Fibroblast of lung (primary cell): ENCODE measurements around the gene TRPM5. TPM values are rescaled to one million over a fixed set of nuclear protein-coding genes. Genes with fewer than 3 reads are reported as not detected.
A peak's percentile ranks its signal among the peaks of the same experiment; 100 is the strongest.

ENCODE experiments used
- DNase-seq, 2 donors: peaks; one replicate each; pipeline versions ENCODE4 v3.0.0 to v3.0.0-alpha.2; 2010; ENCODE audit warnings: low read depth in 2 of 2
- H2AFZ ChIP-seq: 2 replicates; pipeline ENCODE4 v1.5.1; 2012; ENCODE audit warnings: low read length, control low read depth, inconsistent platforms
- H3K27ac ChIP-seq: 2 replicates; pipeline ENCODE4 v1.5.1; 2011; ENCODE audit warnings: low read length, control low read depth; ENCODE audit not compliant: insufficient read depth
- H3K27me3 ChIP-seq: 2 replicates; pipeline ENCODE4 v1.5.1; 2011; ENCODE audit warnings: mild to moderate bottlenecking, low read length; ENCODE audit not compliant: control insufficient read depth, insufficient read depth
- H3K36me3 ChIP-seq: 2 replicates; pipeline ENCODE4 v1.5.1; 2011; ENCODE audit warnings: low read length; ENCODE audit not compliant: control insufficient read depth, insufficient read depth
- H3K4me1 ChIP-seq: 2 replicates; pipeline ENCODE4 v1.5.1; 2011; ENCODE audit warnings: low read length; ENCODE audit not compliant: control insufficient read depth, insufficient read depth; ENCODE audit errors: extremely low read depth
- H3K4me2 ChIP-seq: 2 replicates; pipeline ENCODE4 v1.5.1; 2011; ENCODE audit warnings: low read length, control low read depth; ENCODE audit not compliant: insufficient read depth; ENCODE audit errors: extremely low read depth
- H3K4me3 ChIP-seq, 4 experiments: fragments of 200-600 bp in 1 of 4; sonication (generic) in 1 of 4; replicated peaks in 1 of 4; 2 replicates each; pipeline ENCODE4 v1.5.1; 2011 to 2016; ENCODE audit warnings: low read length in 4 of 4, low read depth in 3 of 4, mild to moderate bottlenecking in 3 of 4, control low read depth in 2 of 4, inconsistent platforms in 1 of 4, mixed read lengths in 1 of 4; ENCODE audit not compliant: insufficient read depth in 1 of 4; ENCODE audit errors: control extremely low read depth in 1 of 4
- H3K79me2 ChIP-seq: 2 replicates; pipeline ENCODE4 v1.5.1; 2012; ENCODE audit warnings: mild to moderate bottlenecking, low read length, inconsistent platforms; ENCODE audit not compliant: control insufficient read depth, insufficient read depth
- H3K9ac ChIP-seq: 2 replicates; pipeline ENCODE4 v1.5.1; 2011; ENCODE audit warnings: mild to moderate bottlenecking, low read length, control low read depth; ENCODE audit not compliant: insufficient read depth
- H3K9me3 ChIP-seq: 2 replicates; pipeline ENCODE4 v1.5.1; 2012; ENCODE audit warnings: low read depth, low read length; ENCODE audit not compliant: control insufficient read depth, insufficient read depth
- H4K20me1 ChIP-seq: 2 replicates; pipeline ENCODE4 v1.5.1; 2011; ENCODE audit warnings: low read length; ENCODE audit not compliant: control insufficient read depth, insufficient read depth; ENCODE audit errors: extremely low read depth
- CTCF ChIP-seq, 2 donors: IDR thresholded peaks in 1 of 2; conservative IDR thresholded peaks in 1 of 2; 1 replicate in 1 of 2; 2 replicates in 1 of 2; pipeline ENCODE4 v1.5.1; 2011 to 2012; ENCODE audit warnings: low read length in 2 of 2, control low read depth in 1 of 2, inconsistent platforms in 1 of 2, low read depth in 1 of 2, mild to moderate bottlenecking in 1 of 2
- EZH2 ChIP-seq: IDR thresholded peaks from 2 replicates; pipeline ENCODE4 v1.5.1; 2012; ENCODE audit warnings: low read length, control low read depth, mild to moderate bottlenecking; ENCODE audit errors: missing control alignments
- polyA plus RNA-seq, 2 donors: library from polyadenylated mRNA; depleted of rRNA in 1 of 2; stranded (reverse) in 1 of 2; unstranded in 1 of 2; fragments of >200 nt; gene quantifications; 2 replicates each; pipeline ENCODE4 v1.2.1, GENCODE V29; 2011 to 2012; ENCODE audit warnings: missing spikeins in 1 of 2
- total RNA-seq: library from RNA; depleted of rRNA; stranded (reverse); fragments of >200 nt; gene quantifications from 2 replicates; pipeline ENCODE4 v1.2.1, GENCODE V29; 2014

The TRPM5 gene
- total and polyA plus RNA-seq, 2 donors (not counting 1 experiment from before 2014, with no cell fraction given) = not detected

DNA sequence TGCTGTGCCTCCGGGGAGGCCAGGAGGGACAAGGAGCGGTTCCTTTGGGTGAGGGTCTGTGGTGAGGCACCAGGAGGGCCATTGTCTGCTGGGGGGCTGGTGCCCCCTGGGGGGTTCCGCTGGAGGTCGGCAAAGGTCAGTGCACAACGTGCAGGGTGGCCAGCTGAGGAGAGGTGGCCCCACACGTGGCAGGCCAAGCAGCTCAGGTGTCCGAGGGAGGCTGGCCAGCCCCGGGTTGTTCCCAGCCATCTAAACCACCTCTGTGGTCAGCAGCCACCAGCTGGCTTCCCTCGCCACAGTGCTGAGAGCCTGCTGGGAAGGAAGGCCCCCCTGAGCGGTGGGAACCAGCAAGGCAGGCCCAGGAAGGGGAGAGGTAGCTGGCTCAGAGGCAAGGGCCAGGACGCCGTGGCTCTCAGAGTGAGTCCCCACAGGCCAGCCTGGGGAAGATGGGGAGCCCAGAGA, 39.5 kb downstream of the TRPM5 start:
- H3K4me3 ChIP-seq = no peak overlapping the region
- no peak overlapping the region for H3K4me2 ChIP-seq
- H3K36me3 ChIP-seq = peaks cover 15% of the 10 kb centered on the region
- no peak overlapping the region for H2AFZ ChIP-seq
- no peak overlapping the region for H3K27ac ChIP-seq
- peaks cover 8% of the 10 kb centered on the region for H3K4me1 ChIP-seq
- no peaks in the 10 kb centered on the region for H4K20me1 ChIP-seq
- no peaks in the 10 kb centered on the region for H3K9me3 ChIP-seq
- peaks cover 19% of the 10 kb centered on the region for H3K79me2 ChIP-seq
- H3K27me3 ChIP-seq = peaks cover 5% of the 10 kb centered on the region
- no peak overlapping the region for H3K9ac ChIP-seq
- DNase-seq = no peak
- TF ChIP-seq CTCF (conservative IDR thresholded peaks at IDR 0.05 in 1 of 2, IDR thresholded peaks at IDR 0.05 in 1 of 2; ENCODE audit: low read depth in 1 of 2, low read length in 2 of 2) (no peak), EZH2 (no peak)

GRCh38 chr11:2402890-2403645, 41.2 kb downstream of the TRPM5 start:
- Histone ChIP-seq H3K27ac (no peak overlapping the region), H4K20me1 (no peaks in the 10 kb centered on the region), H3K4me1 (peaks cover 16% of the 10 kb centered on the region), H3K36me3 (peaks cover 20% of the 10 kb centered on the region), H3K27me3 (no peaks in the 10 kb centered on the region), H3K4me3 (no peak overlapping the region), H3K9ac (no peak overlapping the region), H3K4me2 (no peak overlapping the region), H3K9me3 (no peaks in the 10 kb centered on the region), H3K79me2 (peaks cover 19% of the 10 kb centered on the region), H2AFZ (no peak overlapping the region)
- DNase-seq = no peak
- TF ChIP-seq EZH2 = no peak
- no peak for TF ChIP-seq CTCF (conservative IDR thresholded peaks at IDR 0.05 in 1 of 2, IDR thresholded peaks at IDR 0.05 in 1 of 2; ENCODE audit: low read depth in 1 of 2, low read length in 2 of 2)

- Histone ChIP-seq H3K4me3 (peak overlapping the region in 2 of 4 experiments; percentile 64 to 96), H3K9me3 (no peaks in the 10 kb centered on the region), H3K4me2 (peak overlapping the region; percentile 93)
Measured at GRCh38 chr11:2402106-2402505, 42.2 kb downstream of the TRPM5 start.

More at GRCh38 chr11:2402106-2402505, 42.2 kb downstream of the TRPM5 start:
- peaks cover 21% of the 10 kb centered on the region for H3K36me3 ChIP-seq
- H3K9ac ChIP-seq = no peak overlapping the region
- TF ChIP-seq EZH2 = no peak
- H2AFZ ChIP-seq = no peak overlapping the region
- H3K27ac ChIP-seq = no peak overlapping the region
- H3K27me3 ChIP-seq = no peaks in the 10 kb centered on the region
- peaks cover 19% of the 10 kb centered on the region for H3K79me2 ChIP-seq
- H4K20me1 ChIP-seq = no peaks in the 10 kb centered on the region
- no peak for DNase-seq
- H3K4me1 ChIP-seq = peaks cover 16% of the 10 kb centered on the region
